Activated CD4-positive, alpha-beta T cell treated with anti-CD3 and anti-CD28 coated beads for 36 hours (primary cell): ENCODE data around the gene NDUFB11. TPM values are rescaled to one million over a fixed set of nuclear protein-coding genes. Genes with fewer than 3 reads are reported as not detected.

ENCODE experiments used
- ATAC-seq: fragments of 200-7000 bp; cut with Tn5 transposase; one replicate; pipeline ENCODE4 v1.10.0; 2021; ENCODE audit warnings: mild to moderate bottlenecking, moderate library complexity
- CTCF ChIA-PET: fragments of 350-600 bp; sonication (Branson Sonifier 250); formaldehyde crosslinking; loops from one replicate; lab custom pipeline; 2021; ENCODE audit warnings: antibody characterized with exemption; lab: Charles Lee
- POLR2A ChIA-PET: fragments of 350-600 bp; sonication (Branson Sonifier 250); formaldehyde crosslinking; loops from one replicate; lab custom pipeline; 2021; ENCODE audit warnings: antibody characterized with exemption, inconsistent platforms; lab: Charles Lee
- DNase-seq: peaks from one replicate; pipeline ENCODE4 v3.0.0-alpha.2; 2020
- H3K27ac Mint-ChIP-seq: one replicate; pipeline ENCODE4 v1.8.0; 2021; ENCODE audit warnings: mixed read lengths
- H3K27me3 Mint-ChIP-seq: one replicate; pipeline ENCODE4 v1.8.0; 2021; ENCODE audit warnings: mixed read lengths
- H3K36me3 Mint-ChIP-seq: one replicate; pipeline ENCODE4 v1.8.0; 2021; ENCODE audit warnings: low read depth, mixed read lengths
- H3K4me1 Mint-ChIP-seq: one replicate; pipeline ENCODE4 v1.8.0; 2021; ENCODE audit warnings: mixed read lengths
- H3K4me3 Mint-ChIP-seq: one replicate; pipeline ENCODE4 v1.8.0; 2021; ENCODE audit warnings: mild to moderate bottlenecking, moderate library complexity, mixed read lengths
- H3K9me3 Mint-ChIP-seq: one replicate; pipeline ENCODE4 v1.8.0; 2021; ENCODE audit warnings: low read depth, mixed read lengths
- intact Hi-C, 2 experiments: fragments of 100-400 bp; cut with DNase I in 1 of 2; cut with micrococcal nuclease in 1 of 2; formaldehyde crosslinking; loops; one replicate each; pipeline versions ENCODE4 v1.14.2 to v1.15.1; 2022 to 2024; cut with DNase I, micrococcal nuclease
- total RNA-seq, 2 experiments: library from RNA; stranded (reverse); gene quantifications; one replicate each; pipeline ENCODE4 v1.2.3, GENCODE V29; 2021

The NDUFB11 gene
- total RNA-seq, 2 experiments from 2014 or later, result 89.9 to 90.8 TPM

GRCh38 chrX:47174376-47174775 lies 29.9 kb upstream of the NDUFB11 start:
- peaks cover 24% of the 10 kb centered on the region for H3K36me3 Mint-ChIP-seq
- ATAC-seq (no peak), DNase-seq (no peak)
- CTCF ChIA-PET, result no interaction called here
- H3K27me3 Mint-ChIP-seq, result no peaks in the 10 kb centered on the region
- intact Hi-C loops, result no loop called here
- H3K4me1 Mint-ChIP-seq, result no peaks in the 10 kb centered on the region
- no peak overlapping the region for H3K27ac Mint-ChIP-seq
- H3K4me3 Mint-ChIP-seq, result no peak overlapping the region
- H3K9me3 Mint-ChIP-seq, result no peaks in the 10 kb centered on the region
- POLR2A ChIA-PET, result no interaction called here

- no peak overlapping the region for H3K4me3 Mint-ChIP-seq
Measured at GRCh38 chrX:47172971-47173792, 28.7 kb upstream of the NDUFB11 start.

DNA sequence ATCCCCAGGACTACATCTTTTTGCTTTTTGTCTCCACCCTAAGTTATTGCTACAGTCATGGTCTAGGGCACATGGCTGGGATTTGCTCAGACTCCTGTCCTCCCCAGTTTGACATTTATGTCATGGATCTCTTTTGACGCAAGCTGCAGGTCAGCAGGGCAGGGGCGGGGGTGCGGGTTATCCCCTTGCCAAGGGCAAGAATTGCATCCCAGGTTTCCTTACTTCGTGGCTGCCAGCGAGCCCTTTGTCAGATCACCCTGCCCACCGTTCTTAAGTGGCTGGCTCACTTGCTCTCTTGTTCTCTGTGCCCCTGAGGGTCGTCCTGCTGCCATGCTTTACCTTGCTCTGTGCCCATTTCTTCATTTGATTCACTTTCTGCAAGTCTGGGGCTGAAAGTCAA lies 28.0 kb upstream of the NDUFB11 start:
- no peaks in the 10 kb centered on the region for H3K27me3 Mint-ChIP-seq
- ChIA-PET CTCF (interaction anchor here (1.0 kb wide), 1 partner anchor 16 kb away, joined by 3 read pairs; no protein-coding TSS in a partner anchor), POLR2A (no interaction called here)
- peaks cover 19% of the 10 kb centered on the region for H3K36me3 Mint-ChIP-seq
- DNase-seq, result no peak
- intact Hi-C loops, result no loop called here
- no peak for ATAC-seq
- no peak overlapping the region for H3K4me3 Mint-ChIP-seq
- H3K9me3 Mint-ChIP-seq, result no peaks in the 10 kb centered on the region
- peaks cover 2% of the 10 kb centered on the region for H3K4me1 Mint-ChIP-seq
- H3K27ac Mint-ChIP-seq, result no peak overlapping the region

More at GRCh38 chrX:47172971-47173792, 28.7 kb upstream of the NDUFB11 start:
- Mint-ChIP-seq H3K36me3 (peaks cover 23% of the 10 kb centered on the region), H3K4me1 (no peaks in the 10 kb centered on the region), H3K27ac (no peak overlapping the region), H3K9me3 (no peaks in the 10 kb centered on the region), H3K27me3 (no peaks in the 10 kb centered on the region)
- ChIA-PET CTCF (interaction anchor here (1.0 kb wide), 1 partner anchor 15 kb away, joined by 3 read pairs; no protein-coding TSS in a partner anchor), POLR2A (no interaction called here)
- DNase-seq (no peak), ATAC-seq (no peak)
- intact Hi-C loops, result no loop called here

DNA sequence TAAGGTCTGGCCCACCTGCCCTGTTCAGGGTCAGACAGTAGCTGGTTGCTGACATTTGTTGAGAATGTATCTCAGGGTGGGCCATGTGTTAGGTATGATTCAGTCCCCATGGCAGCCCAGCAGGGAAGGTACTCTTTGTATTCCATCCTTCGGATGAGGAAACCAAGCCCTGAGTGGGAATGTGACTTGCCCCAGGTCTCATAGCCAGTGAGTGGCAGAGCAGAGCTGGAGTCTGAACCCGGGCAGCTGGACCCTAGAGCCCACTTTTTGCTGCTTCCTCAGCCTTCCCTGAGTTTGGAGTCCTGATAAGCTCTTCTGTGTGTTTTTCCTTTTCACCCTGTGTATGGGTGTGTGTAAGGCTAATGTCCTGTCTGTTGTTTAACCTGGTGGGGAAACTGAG lies 27.5 kb upstream of the NDUFB11 start:
- Mint-ChIP-seq H3K4me1 (peaks cover 2% of the 10 kb centered on the region), H3K36me3 (peaks cover 19% of the 10 kb centered on the region), H3K27ac (no peak overlapping the region), H3K9me3 (no peaks in the 10 kb centered on the region), H3K4me3 (no peak overlapping the region), H3K27me3 (no peaks in the 10 kb centered on the region)
- no peak for DNase-seq
- POLR2A ChIA-PET, result no interaction called here
- ATAC-seq, result no peak
- CTCF ChIA-PET, result no interaction called here
- intact Hi-C loops, result no loop called here

DNA sequence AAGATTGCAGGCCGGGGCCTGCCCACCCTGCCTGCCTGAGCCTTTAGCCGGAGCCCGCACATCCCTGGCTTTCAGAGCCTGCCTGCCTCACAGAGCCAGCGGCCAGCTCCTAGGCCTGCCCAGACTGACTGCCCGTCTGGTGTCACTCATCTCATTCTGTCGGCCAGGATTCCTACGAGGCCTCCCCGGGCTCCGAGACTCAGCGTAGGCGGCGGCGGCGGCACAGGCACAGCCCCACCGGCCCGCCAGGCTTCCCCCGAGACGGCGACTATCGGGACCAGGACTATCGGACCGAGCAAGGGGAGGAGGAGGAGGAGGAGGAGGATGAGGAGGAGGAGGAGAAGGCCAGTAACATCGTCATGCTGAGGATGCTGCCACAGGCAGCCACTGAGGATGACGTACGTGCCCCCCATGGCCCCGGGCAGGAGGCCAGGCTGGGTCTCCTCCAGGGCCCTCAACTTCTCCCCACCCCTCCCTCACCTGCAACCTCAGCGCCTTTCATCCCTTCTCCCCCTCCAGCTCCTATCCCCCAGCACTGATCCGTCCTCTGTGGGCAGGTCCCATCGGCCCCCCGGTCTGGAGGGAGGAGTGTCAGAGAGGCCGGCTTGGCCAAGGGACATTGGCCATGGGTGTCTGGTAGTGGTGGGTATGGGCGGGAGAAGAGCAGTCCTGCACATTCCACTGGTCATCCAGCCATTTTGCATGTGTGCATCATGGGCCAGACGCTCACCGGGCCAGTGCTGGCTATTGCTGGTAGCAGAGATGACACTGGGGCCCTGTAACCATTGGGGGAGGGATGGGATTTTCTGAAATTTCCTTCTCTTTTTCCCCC lies 26.6 kb upstream of the NDUFB11 start:
- intact Hi-C loops, result no loop called here
- no peak overlapping the region for H3K27ac Mint-ChIP-seq
- no peak overlapping the region for H3K4me3 Mint-ChIP-seq
- CTCF ChIA-PET, result no interaction called here
- peaks cover 2% of the 10 kb centered on the region for H3K4me1 Mint-ChIP-seq
- POLR2A ChIA-PET, result no interaction called here
- ATAC-seq, result no peak
- H3K9me3 Mint-ChIP-seq, result no peaks in the 10 kb centered on the region
- H3K27me3 Mint-ChIP-seq, result no peaks in the 10 kb centered on the region
- no peak for DNase-seq
- peaks cover 13% of the 10 kb centered on the region for H3K36me3 Mint-ChIP-seq

DNA sequence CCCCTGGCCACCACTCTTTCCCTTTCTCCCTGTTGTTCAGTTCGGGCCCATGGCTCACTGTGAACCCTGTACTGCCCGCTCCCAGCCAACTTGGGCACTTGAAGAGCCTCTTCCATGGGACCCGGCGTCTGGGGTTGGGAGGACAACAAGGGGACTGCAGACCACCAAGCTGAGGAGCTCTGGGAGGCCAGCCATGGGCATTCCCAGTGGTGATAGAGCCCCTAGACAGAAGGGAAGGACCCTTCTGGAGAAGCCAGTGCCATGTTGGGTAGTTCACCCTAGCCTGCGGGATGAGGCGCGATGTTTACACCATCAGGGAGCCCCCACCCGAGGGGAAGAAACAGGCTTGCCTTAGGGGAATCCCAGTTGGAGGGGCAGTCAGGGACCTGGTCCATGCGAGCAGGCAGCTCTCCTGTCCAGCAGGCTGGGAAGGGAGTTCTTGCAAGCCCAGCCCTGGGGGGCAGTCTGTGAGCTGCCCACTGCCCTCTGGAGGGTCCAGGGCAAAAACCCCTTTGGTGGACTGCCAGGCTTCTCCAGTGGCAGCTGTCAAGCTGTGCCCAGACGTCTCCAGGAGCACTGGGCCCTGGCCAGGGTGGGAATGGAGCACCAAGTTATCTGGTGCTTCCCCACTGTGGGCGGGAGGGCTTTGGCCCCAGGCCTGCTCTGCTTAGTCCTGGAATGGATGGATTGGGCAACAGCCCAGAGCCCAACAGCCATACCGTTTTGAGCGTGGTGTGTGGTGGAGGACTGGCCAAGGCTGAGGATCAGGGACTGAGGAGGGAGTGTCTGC lies 25.4 kb upstream of the NDUFB11 start:
- CTCF ChIA-PET, result no interaction called here
- Mint-ChIP-seq H3K9me3 (no peaks in the 10 kb centered on the region), H3K27ac (no peak overlapping the region), H3K4me1 (peaks cover 2% of the 10 kb centered on the region), H3K27me3 (no peaks in the 10 kb centered on the region), H3K4me3 (no peak overlapping the region), H3K36me3 (peaks cover 12% of the 10 kb centered on the region)
- POLR2A ChIA-PET, result no interaction called here
- intact Hi-C loops, result no loop called here
- ATAC-seq (no peak), DNase-seq (no peak)

DNA sequence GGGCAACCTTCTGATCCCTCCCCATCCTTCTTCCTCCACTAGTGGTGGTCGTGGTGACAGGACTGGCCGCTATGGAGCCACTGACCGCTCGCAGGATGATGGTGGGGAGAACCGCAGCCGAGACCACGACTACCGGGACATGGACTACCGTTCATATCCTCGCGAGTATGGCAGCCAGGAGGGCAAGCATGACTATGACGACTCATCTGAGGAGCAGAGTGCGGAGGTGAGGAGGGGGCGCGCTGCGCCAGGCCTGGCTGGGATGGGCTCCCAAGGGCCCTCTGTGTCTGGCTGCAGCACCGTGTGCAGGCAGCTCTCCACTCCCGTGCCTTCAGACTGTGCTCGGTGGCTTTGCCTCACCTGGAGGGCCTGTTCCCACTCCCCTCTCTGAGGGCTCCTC lies 24.8 kb upstream of the NDUFB11 start:
- POLR2A ChIA-PET, result no interaction called here
- H3K4me3 Mint-ChIP-seq, result no peak overlapping the region

DNA sequence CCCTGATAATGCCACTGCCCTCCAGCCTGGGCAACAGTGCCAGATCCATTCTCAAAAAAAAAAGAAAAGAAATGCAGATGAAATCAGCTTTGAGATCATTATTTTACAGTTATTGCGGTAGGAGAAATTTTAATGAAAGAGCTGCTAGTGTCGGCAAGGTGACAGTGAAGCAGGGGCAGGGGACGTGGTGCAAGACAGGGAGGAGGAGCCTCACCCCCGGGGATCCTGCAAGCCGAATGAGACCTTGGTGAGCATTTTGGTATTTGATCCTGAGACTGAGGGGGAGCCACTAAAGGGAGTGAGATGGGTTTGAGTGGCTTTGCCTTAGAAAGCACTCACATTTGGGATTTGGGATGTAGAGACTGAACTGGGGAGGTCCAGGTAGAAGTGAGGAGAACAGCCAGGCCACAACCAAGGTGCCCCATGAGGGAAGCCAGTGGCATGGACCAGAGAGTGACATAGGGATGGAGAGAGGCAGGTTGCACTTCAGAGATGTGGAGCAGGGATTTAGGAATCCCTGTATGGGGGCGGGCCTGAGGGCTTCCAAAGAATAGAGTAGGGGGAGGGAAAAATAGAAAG lies 24.1 kb upstream of the NDUFB11 start:
- DNase-seq, result no peak
- peaks cover 13% of the 10 kb centered on the region for H3K36me3 Mint-ChIP-seq
- H3K9me3 Mint-ChIP-seq, result no peaks in the 10 kb centered on the region
- CTCF ChIA-PET, result no interaction called here
- H3K27me3 Mint-ChIP-seq, result no peaks in the 10 kb centered on the region
- no peak overlapping the region for H3K4me3 Mint-ChIP-seq
- POLR2A ChIA-PET, result no interaction called here
- ATAC-seq, result no peak
- intact Hi-C loops, result no loop called here
- H3K4me1 Mint-ChIP-seq, result peaks cover 2% of the 10 kb centered on the region
- H3K27ac Mint-ChIP-seq, result peak overlapping the region; percentile 63

More for the DNA sequence above, 24.8 kb upstream of the NDUFB11 start:
- Mint-ChIP-seq H3K4me1 (peaks cover 2% of the 10 kb centered on the region), H3K9me3 (no peaks in the 10 kb centered on the region), H3K36me3 (peaks cover 13% of the 10 kb centered on the region), H3K27me3 (no peaks in the 10 kb centered on the region), H3K27ac (no peak overlapping the region)
- intact Hi-C loops, result no loop called here
- no peak for ATAC-seq
- DNase-seq, result no peak
- CTCF ChIA-PET, result no interaction called here

DNA sequence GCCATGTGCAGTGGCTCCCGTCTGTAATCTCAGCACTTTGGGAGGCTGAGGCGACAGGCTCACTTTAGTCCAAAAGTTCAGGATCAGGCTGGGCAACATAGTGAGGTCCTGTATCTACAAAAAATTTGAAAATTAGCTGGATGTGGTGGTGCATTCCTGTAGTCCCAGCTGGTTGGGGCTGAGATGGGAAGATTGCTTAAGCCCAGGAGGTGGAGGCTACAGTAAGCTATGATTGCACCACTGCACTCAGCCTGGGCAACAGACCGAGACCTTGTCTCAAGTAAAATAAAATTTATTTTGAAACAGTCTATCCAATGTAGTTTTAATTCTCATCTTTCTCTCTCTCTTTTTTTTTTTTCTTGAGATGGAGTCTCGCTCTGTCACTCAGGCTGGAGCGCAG lies 21.6 kb upstream of the NDUFB11 start:
- Mint-ChIP-seq H3K9me3 (no peaks in the 10 kb centered on the region), H3K27me3 (no peaks in the 10 kb centered on the region), H3K36me3 (peaks cover 10% of the 10 kb centered on the region), H3K27ac (no peak overlapping the region), H3K4me3 (no peak overlapping the region), H3K4me1 (peaks cover 2% of the 10 kb centered on the region)
- no peak for ATAC-seq
- no peak for DNase-seq
- intact Hi-C loops, result no loop called here
- ChIA-PET CTCF (interaction anchor here (0.6 kb wide), 1 partner anchor 179 kb away, joined by 4 read pairs; no protein-coding TSS in a partner anchor), POLR2A (no interaction called here)

- no peaks in the 10 kb centered on the region for H3K9me3 Mint-ChIP-seq
- H3K4me3 Mint-ChIP-seq, result no peak overlapping the region
- peaks cover 2% of the 10 kb centered on the region for H3K4me1 Mint-ChIP-seq
- ATAC-seq (no peak), DNase-seq (no peak)
- H3K27ac Mint-ChIP-seq, result no peak overlapping the region
- POLR2A ChIA-PET, result no interaction called here
- intact Hi-C loops, result no loop called here
- CTCF ChIA-PET, result no interaction called here
- H3K27me3 Mint-ChIP-seq, result no peaks in the 10 kb centered on the region
- peaks cover 17% of the 10 kb centered on the region for H3K36me3 Mint-ChIP-seq
Measured at GRCh38 chrX:47164420-47164819, 19.9 kb upstream of the NDUFB11 start.
